Gastroesophageal sphincter (tissue), 4 donors: ENCODE results near the gene L3MBTL1. TPM values are rescaled to one million over a fixed set of nuclear protein-coding genes. Genes with fewer than 3 reads are reported as not detected.

Experiments used
- ATAC-seq: fragments of 150-250 bp; one replicate; pipeline ENCODE4 v1.9.1; 2016; ENCODE audit warnings: mild to moderate bottlenecking, moderate library complexity
- H3K27ac ChIP-seq, 4 donors: fragments of 200-600 bp; sonication (generic) in 3 of 4; 1 replicate in 3 of 4; 2 replicates in 1 of 4; pipeline ENCODE4 v1.5.1; 2016 to 2019
- H3K27me3 ChIP-seq: fragments of 200-600 bp; sonication (generic); one replicate; pipeline ENCODE4 v1.5.1; 2019
- H3K36me3 ChIP-seq, 2 donors: fragments of 200-600 bp; sonication (generic); one replicate each; pipeline ENCODE4 v1.5.1; 2019; ENCODE audit warnings: control low read depth in 1 of 2
- H3K4me1 ChIP-seq, 3 donors: fragments of 200-600 bp; sonication (generic); 1 replicate in 2 of 3; 2 replicates in 1 of 3; pipeline ENCODE4 v1.5.1; 2016 to 2019; ENCODE audit warnings: control low read depth in 2 of 3
- H3K4me3 ChIP-seq, 2 donors: fragments of 200-600 bp; sonication (generic); one replicate each; pipeline ENCODE4 v1.5.1; 2019; ENCODE audit warnings: mild to moderate bottlenecking in 1 of 2, moderate library complexity in 1 of 2
- H3K9me3 ChIP-seq, 3 donors: fragments of 200-600 bp; sonication (generic); one replicate each; pipeline ENCODE4 v1.5.1; 2017 to 2019; ENCODE audit warnings: control low read depth in 2 of 3
- EP300 ChIP-seq: sonication (generic); formaldehyde crosslinking; IDR thresholded peaks from one replicate; pipeline ENCODE4 v1.6.1; 2017; ENCODE audit warnings: antibody characterized with exemption, mild to moderate bottlenecking
- POLR2A ChIP-seq, 2 donors: fragments of 450-650 bp; IDR thresholded peaks; one replicate each; pipeline ENCODE4 v1.6.1; 2017; ENCODE audit warnings: antibody characterized with exemption in 2 of 2, mild to moderate bottlenecking in 2 of 2, moderate library complexity in 1 of 2
- POLR2AphosphoS5 ChIP-seq: sonication (generic); formaldehyde crosslinking; IDR thresholded peaks from one replicate; pipeline ENCODE4 v1.6.1; 2017; ENCODE audit warnings: antibody characterized with exemption
- WGBS, 2 donors: methylation state at CpG; one replicate each; pipeline ENCODE4 v1.1.5; 2018; ENCODE audit warnings: low coverage in 1 of 2; 5-methylcytosine and 5-hydroxymethylcytosine counted together
- total RNA-seq, 4 donors: library from RNA; depleted of rRNA; stranded (reverse); fragments of >200 nt; gene quantifications; one replicate each; pipeline ENCODE4 v1.1.0, GENCODE V29; 2016
- TF ChIP-seq, protein P1 (sequence below), 4 experiments: fragments of 200-600 bp in 2 of 4; fragments of 450-650 bp in 2 of 4; sonication (generic) in 1 of 4; IDR thresholded peaks; one replicate each; pipeline ENCODE4 v1.5.1; 2017 to 2019; ENCODE audit warnings: antibody characterized with exemption in 4 of 4, mild to moderate bottlenecking in 2 of 4, moderate library complexity in 2 of 4

L3MBTL1 gene
- total RNA-seq, 4 donors from 2014 or later, result 7.5 to 34.7 (median 15.7) TPM

DNA sequence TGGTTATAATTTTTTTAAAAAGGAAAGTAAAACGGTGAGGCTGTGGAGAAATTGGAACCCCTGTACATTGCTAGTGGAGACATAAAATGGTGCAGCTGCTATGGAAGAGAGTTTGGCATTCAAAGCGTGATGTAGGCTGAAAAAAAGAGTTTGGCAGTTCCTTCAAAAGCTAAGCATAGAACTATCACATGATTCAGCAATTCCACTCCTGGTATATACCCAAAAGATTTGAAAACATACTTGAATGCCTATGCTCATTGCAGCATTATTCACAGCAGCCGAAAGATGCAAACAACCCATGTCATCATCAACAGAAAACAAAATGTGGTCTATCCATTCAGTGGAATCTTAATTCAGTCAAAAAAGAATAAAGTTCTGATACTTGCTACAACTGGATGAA is 46.9 kb downstream of the L3MBTL1 start:
- H3K9me3 ChIP-seq, result no peaks in the 10 kb centered on the region
- ATAC-seq, result no peak

DNA sequence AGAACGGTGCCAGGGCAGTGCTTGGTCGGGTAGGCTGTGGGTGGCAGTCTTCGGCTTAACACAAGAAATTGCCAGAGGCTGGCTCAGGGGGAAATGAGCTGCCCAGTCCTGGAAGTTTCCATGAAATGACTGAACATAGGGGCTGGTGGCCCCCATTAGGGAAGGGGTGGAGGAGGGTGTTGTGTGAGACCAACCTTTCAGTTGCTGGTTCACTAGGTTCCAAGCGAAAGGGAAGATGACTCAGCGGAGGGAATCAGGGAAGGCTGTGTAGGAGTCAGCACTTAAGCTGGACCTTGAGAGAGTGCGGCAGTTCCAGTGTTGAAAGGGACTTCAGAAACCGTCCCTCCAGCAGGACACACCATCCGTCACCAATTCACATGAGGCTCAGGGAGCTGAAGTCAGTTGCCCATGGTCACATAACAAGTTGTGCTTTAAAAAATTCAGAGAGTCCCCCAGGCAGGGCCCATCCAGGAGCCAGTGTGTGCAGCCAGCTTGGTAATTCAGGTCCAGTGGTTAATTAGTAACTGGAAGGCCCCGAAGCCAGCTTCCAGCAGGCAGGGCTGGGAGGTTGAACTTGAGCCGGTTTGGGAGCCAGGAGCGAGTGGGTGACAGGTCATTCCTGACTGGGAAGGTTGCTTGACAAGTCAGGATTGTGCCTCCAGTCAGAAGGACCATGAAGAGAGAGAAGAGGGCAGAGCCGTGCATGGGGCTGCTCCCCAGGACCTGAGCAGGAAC is 51.1 kb downstream of the L3MBTL1 start, which contains the start of gene SGK2:
SGK2 (plus strand) TSS at position 616 of the 735 bp plus-strand sequence. CDS start 7,469 bp downstream, outside the sequence.
- no peak within 1 kb of the TSS for H3K4me3 ChIP-seq
- ATAC-seq, result no peak
- H3K27ac ChIP-seq, result no peak within 1 kb of the TSS
- no peaks in the 10 kb centered on the region for H3K27me3 ChIP-seq
- no peaks in the 10 kb centered on the region for H3K4me1 ChIP-seq
- TF ChIP-seq POLR2A (IDR thresholded peaks at IDR 0.05) (no peak), POLR2AphosphoS5 (no peak), EP300 (no peak)
- TF ChIP-seq, protein P1, sequence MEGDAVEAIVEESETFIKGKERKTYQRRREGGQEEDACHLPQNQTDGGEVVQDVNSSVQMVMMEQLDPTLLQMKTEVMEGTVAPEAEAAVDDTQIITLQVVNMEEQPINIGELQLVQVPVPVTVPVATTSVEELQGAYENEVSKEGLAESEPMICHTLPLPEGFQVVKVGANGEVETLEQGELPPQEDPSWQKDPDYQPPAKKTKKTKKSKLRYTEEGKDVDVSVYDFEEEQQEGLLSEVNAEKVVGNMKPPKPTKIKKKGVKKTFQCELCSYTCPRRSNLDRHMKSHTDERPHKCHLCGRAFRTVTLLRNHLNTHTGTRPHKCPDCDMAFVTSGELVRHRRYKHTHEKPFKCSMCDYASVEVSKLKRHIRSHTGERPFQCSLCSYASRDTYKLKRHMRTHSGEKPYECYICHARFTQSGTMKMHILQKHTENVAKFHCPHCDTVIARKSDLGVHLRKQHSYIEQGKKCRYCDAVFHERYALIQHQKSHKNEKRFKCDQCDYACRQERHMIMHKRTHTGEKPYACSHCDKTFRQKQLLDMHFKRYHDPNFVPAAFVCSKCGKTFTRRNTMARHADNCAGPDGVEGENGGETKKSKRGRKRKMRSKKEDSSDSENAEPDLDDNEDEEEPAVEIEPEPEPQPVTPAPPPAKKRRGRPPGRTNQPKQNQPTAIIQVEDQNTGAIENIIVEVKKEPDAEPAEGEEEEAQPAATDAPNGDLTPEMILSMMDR (IDR thresholded peaks at IDR 0.05), result no peak
- 89 to 100% methylated on average over 3 of the region's 12 CpGs for WGBS, 2 donors
- H3K36me3 ChIP-seq, result no peaks in the 10 kb centered on the region
- no peaks in the 10 kb centered on the region for H3K9me3 ChIP-seq

More for the DNA sequence above, 46.9 kb downstream of the L3MBTL1 start:
- Histone ChIP-seq H3K4me1 (no peaks in the 10 kb centered on the region), H3K27me3 (no peaks in the 10 kb centered on the region), H3K27ac (no peak overlapping the region), H3K36me3 (no peaks in the 10 kb centered on the region), H3K4me3 (no peak overlapping the region)
- WGBS, 2 donors, result 56 to 83% methylated on average over 2 to 3 of the region's 3 CpGs
- TF ChIP-seq EP300 (no peak), POLR2A (IDR thresholded peaks at IDR 0.05) (no peak), POLR2AphosphoS5 (no peak)
- TF ChIP-seq, protein P1 (IDR thresholded peaks at IDR 0.05), result no peak

DNA sequence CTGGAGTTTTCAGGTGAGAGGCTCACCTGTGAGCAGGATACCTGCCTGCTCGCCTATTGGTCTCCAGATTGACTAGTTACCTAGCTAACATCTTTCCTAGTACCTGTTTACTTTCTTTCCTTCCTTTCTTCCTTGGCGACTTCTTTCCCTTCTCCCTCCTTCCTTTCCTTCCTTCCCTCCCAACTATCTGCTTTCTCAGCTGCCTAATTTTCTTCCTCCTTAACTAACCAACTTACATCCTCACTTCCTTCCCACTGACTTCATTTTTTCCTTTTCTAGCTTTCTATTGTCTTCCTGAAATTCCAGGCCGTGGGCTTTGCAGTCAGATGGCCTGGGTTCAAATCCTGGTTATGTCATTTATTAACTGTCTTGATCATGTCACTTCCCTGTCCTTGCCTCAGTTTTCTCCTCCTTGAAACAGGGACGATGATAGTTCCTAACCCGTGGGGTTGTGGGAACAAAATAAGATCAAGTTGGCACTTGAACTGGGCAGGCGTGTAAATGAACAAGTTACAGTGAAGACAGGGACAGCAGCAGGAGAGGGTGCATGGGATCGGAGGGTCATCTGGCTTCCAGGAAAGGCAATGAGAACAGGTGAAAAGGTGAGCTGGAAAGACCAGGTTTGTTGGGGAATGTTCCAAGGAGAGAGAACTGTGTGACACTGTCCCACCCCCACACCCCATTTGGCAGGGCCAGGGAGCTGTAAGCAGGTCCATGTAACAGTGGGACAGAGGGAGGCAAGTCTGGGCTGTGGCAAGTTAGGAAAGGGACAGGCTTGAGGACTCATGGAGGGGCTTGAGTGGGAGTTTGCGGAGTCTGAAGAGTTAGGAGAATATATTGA is 51.9 kb downstream of the L3MBTL1 start:
- no peaks in the 10 kb centered on the region for H3K4me1 ChIP-seq
- no peak for TF ChIP-seq POLR2A (IDR thresholded peaks at IDR 0.05)
- TF ChIP-seq, protein P1 (IDR thresholded peaks at IDR 0.05), result no peak
- TF ChIP-seq EP300, result no peak
- TF ChIP-seq POLR2AphosphoS5, result no peak
- 78 to 81% methylated on average over 7 to 8 of the region's 8 CpGs for WGBS, 2 donors

GRCh38 chr20:43560974-43561373 is 53.5 kb downstream of the L3MBTL1 start:
- Histone ChIP-seq H3K4me3 (no peak overlapping the region), H3K9me3 (no peaks in the 10 kb centered on the region), H3K27me3 (no peaks in the 10 kb centered on the region), H3K4me1 (no peaks in the 10 kb centered on the region), H3K36me3 (no peaks in the 10 kb centered on the region), H3K27ac (no peak overlapping the region)
- WGBS, 2 donors, result 84% methylated on average over 3 of the region's 3 CpGs; no CpG with 5 or more reads in 1 of the 2 donors
- no peak for TF ChIP-seq POLR2A (IDR thresholded peaks at IDR 0.05)
- no peak for TF ChIP-seq POLR2AphosphoS5
- TF ChIP-seq, protein P1 (IDR thresholded peaks at IDR 0.05), result no peak
- TF ChIP-seq EP300, result no peak
- ATAC-seq, result no peak

More for the DNA sequence above, 51.9 kb downstream of the L3MBTL1 start:
- no peaks in the 10 kb centered on the region for H3K9me3 ChIP-seq
- H3K27me3 ChIP-seq, result no peaks in the 10 kb centered on the region
- no peak for ATAC-seq
- H3K36me3 ChIP-seq, result no peaks in the 10 kb centered on the region
- no peak overlapping the region for H3K4me3 ChIP-seq
- no peak overlapping the region for H3K27ac ChIP-seq
